ENCODE measurements around the gene SLC30A4. TPM values are rescaled to one million over a fixed set of nuclear protein-coding genes. Genes with fewer than 3 reads are reported as not detected.

The SLC30A4 gene
- total and polyA plus RNA-seq, 2 donors (not counting 1 experiment from before 2014, with no cell fraction given), result 6.7 to 9.1 TPM

- Mint-ChIP-seq H3K4me1 (no peaks in the 10 kb centered on the region), H3K9me3 (ENCODE audit: insufficient read depth) (no peaks in the 10 kb centered on the region), H3K27ac (no peak overlapping the region), H3K4me3 (no peak overlapping the region), H3K27me3 (peaks cover 4% of the 10 kb centered on the region)
- POLR2A ChIA-PET, result no interaction called here
- ATAC-seq (ENCODE audit: low read depth) (no peak), DNase-seq (no peak)
- Histone ChIP-seq H4K20me1 (ENCODE audit: control insufficient read depth, insufficient read depth, low read length, poor library complexity, severe bottlenecking) (no peaks in the 10 kb centered on the region), H3K9ac (ENCODE audit: low read length) (no peak overlapping the region), H3K36me3 (replicated peaks in 1 of 2; ENCODE audit: control extremely low read depth in 1 of 2, control insufficient read depth in 1 of 2, extremely low read depth in 1 of 2, insufficient read depth in 2 of 2, low read length in 1 of 2) (no peaks in the 10 kb centered on the region), H3K9me3 (ENCODE audit: control extremely low read depth in 1 of 3, control insufficient read depth in 2 of 3, insufficient read depth in 1 of 3, low read length in 2 of 3) (no peaks in the 10 kb centered on the region), H3K4me1 (ENCODE audit: control insufficient read depth in 2 of 2, insufficient read depth in 2 of 2, low read length in 2 of 2) (no peaks in the 10 kb centered on the region), H3K4me3 (ENCODE audit: control extremely low read depth in 1 of 5, extremely low read depth in 1 of 5, insufficient read depth in 1 of 5, low read depth in 2 of 5, low read length in 4 of 5) (no peak overlapping the region), H3K27ac (ENCODE audit: low read length in 2 of 2) (no peak overlapping the region), H3K79me2 (ENCODE audit: control insufficient read depth, insufficient read depth, low read length) (no peaks in the 10 kb centered on the region), H2AFZ (ENCODE audit: insufficient read depth, low read depth, low read length, poor library complexity, severe bottlenecking) (no peak overlapping the region), H3K27me3 (replicated peaks in 1 of 4; ENCODE audit: control extremely low read depth in 1 of 4, control insufficient read depth in 3 of 4, insufficient read depth in 4 of 4, low read length in 3 of 4) (peaks cover 0 to 9% (median 0%) of the 10 kb centered on the region in 4 experiments), H3K4me2 (replicated peaks; ENCODE audit: low read depth, low read length, poor library complexity, severe bottlenecking) (no peak overlapping the region)
- intact Hi-C loops (cut with micrococcal nuclease), result no loop called here
- CTCF ChIA-PET, result interaction anchor here (0.6 to 3.1 kb wide), 7 partner anchors 9 to 326 kb away, joined by 3 to 15 read pairs (median 4); no protein-coding TSS in a partner anchor
- TF ChIP-seq EZH2 (IDR thresholded peaks at IDR 0.05; ENCODE audit: borderline replicate concordance, insufficient read depth, low read depth, low read length, poor library complexity, severe bottlenecking) (no peak), CTCF (IDR thresholded peaks at IDR 0.05) (no peak)
- no CpG with 5 or more reads among the region's 2 CpGs for WGBS (ENCODE audit: insufficient coverage)
Measured at GRCh38 chr15:45443645-45444044, 78.9 kb downstream of the SLC30A4 start.

- peaks cover 0 to 6% (median 0%) of the 10 kb centered on the region in 4 experiments for H3K27me3 ChIP-seq (replicated peaks in 1 of 4; ENCODE audit: control extremely low read depth in 1 of 4, control insufficient read depth in 3 of 4, insufficient read depth in 4 of 4, low read length in 3 of 4)
- no peaks in the 10 kb centered on the region for H3K9me3 Mint-ChIP-seq (ENCODE audit: insufficient read depth)
- no peak for TF ChIP-seq CTCF (IDR thresholded peaks at IDR 0.05)
- TF ChIP-seq EZH2 (IDR thresholded peaks at IDR 0.05; ENCODE audit: borderline replicate concordance, insufficient read depth, low read depth, low read length, poor library complexity, severe bottlenecking), result no peak
- H3K9ac ChIP-seq (ENCODE audit: low read length), result no peak overlapping the region
- DNase-seq (no peak), ATAC-seq (ENCODE audit: low read depth) (no peak)
- no peaks in the 10 kb centered on the region for H3K4me1 Mint-ChIP-seq
- no peaks in the 10 kb centered on the region for H3K79me2 ChIP-seq (ENCODE audit: control insufficient read depth, insufficient read depth, low read length)
- CTCF ChIA-PET, result interaction anchor here (0.8 to 3.1 kb wide), 6 partner anchors 9 to 303 kb away, joined by 3 to 15 read pairs (median 6); no protein-coding TSS in a partner anchor
- 97% methylated on average over 3 of the region's 5 CpGs for WGBS (ENCODE audit: insufficient coverage)
- H3K4me3 ChIP-seq (ENCODE audit: control extremely low read depth in 1 of 5, extremely low read depth in 1 of 5, insufficient read depth in 1 of 5, low read depth in 2 of 5, low read length in 4 of 5), result no peak overlapping the region
- H3K4me3 Mint-ChIP-seq, result no peak overlapping the region
- intact Hi-C loops (cut with micrococcal nuclease), result no loop called here
- H3K36me3 ChIP-seq (replicated peaks in 1 of 2; ENCODE audit: control extremely low read depth in 1 of 2, control insufficient read depth in 1 of 2, extremely low read depth in 1 of 2, insufficient read depth in 2 of 2, low read length in 1 of 2), result no peaks in the 10 kb centered on the region
- peaks cover 4% of the 10 kb centered on the region for H3K27me3 Mint-ChIP-seq
- H3K4me1 ChIP-seq (ENCODE audit: control insufficient read depth in 2 of 2, insufficient read depth in 2 of 2, low read length in 2 of 2), result no peaks in the 10 kb centered on the region
- H2AFZ ChIP-seq (ENCODE audit: insufficient read depth, low read depth, low read length, poor library complexity, severe bottlenecking), result no peak overlapping the region
- no peak overlapping the region for H3K4me2 ChIP-seq (replicated peaks; ENCODE audit: low read depth, low read length, poor library complexity, severe bottlenecking)
- POLR2A ChIA-PET, result no interaction called here
- no peak overlapping the region for H3K27ac ChIP-seq (ENCODE audit: low read length in 2 of 2)
- no peaks in the 10 kb centered on the region for H4K20me1 ChIP-seq (ENCODE audit: control insufficient read depth, insufficient read depth, low read length, poor library complexity, severe bottlenecking)
- H3K27ac Mint-ChIP-seq, result no peak overlapping the region
- H3K9me3 ChIP-seq (ENCODE audit: control extremely low read depth in 1 of 3, control insufficient read depth in 2 of 3, insufficient read depth in 1 of 3, low read length in 2 of 3), result no peaks in the 10 kb centered on the region
Measured at GRCh38 chr15:45442507-45443135, 79.9 kb downstream of the SLC30A4 start.

Data from B cell (primary cell).